HG02970 (cell line): Measurements from ENCODE around the gene VSNL1.

Experiments
- ATAC-seq: cut with Tn5 transposase; IDR thresholded peaks from one replicate; pipeline ENCODE4 v1.9.1; 2021; ENCODE audit warnings: mild to moderate bottlenecking, moderate library complexity, moderate number of reproducible peaks; ENCODE audit not compliant: unreplicated experiment, low FRiP score

The VSNL1 gene

GRCh38 chr2:17540093-17540812, at the start of gene VSNL1:
Gene VSNL1, plus strand, starts transcription at chr2:17540696. Its CDS starts 51,379 bp downstream, at chr2:17592075.
- no peak for ATAC-seq

- ATAC-seq, result no peak
These were observed 44.9 kb upstream of the VSNL1 start for GRCh38 chr2:17495590-17495989.

GRCh38 chr2:17497718-17498117, 42.8 kb upstream of the VSNL1 start:
- ATAC-seq, result no peak

GRCh38 chr2:17506736-17507616, 33.5 kb upstream of the VSNL1 start:
- ATAC-seq, result no peak

GRCh38 chr2:17515652-17516051, 24.8 kb upstream of the VSNL1 start:
- no peak for ATAC-seq

GRCh38 chr2:17517481-17518211, 22.9 kb upstream of the VSNL1 start:
- ATAC-seq, result peak; percentile 16

- peak; percentile 86 for ATAC-seq
These were observed 22.0 kb upstream of the VSNL1 start, which contains the start of gene RAD51AP2 for GRCh38 chr2:17518212-17519154. Gene RAD51AP2, minus strand, starts transcription at chr2:17518440. Its CDS starts 25 bp downstream, at chr2:17518415.

- no peak for ATAC-seq
These were observed 21.0 kb upstream of the VSNL1 start for GRCh38 chr2:17519486-17519885.

- ATAC-seq, result no peak
These were observed 19.7 kb upstream of the VSNL1 start for GRCh38 chr2:17520761-17521160.

GRCh38 chr2:17521621-17522020, 18.9 kb upstream of the VSNL1 start:
- no peak for ATAC-seq

- ATAC-seq, result no peak
These were observed 18.2 kb upstream of the VSNL1 start for GRCh38 chr2:17522303-17522702.

- ATAC-seq, result no peak
These were observed 10.7 kb upstream of the VSNL1 start for GRCh38 chr2:17529771-17530170.

- no peak for ATAC-seq
These were observed 7.0 kb upstream of the VSNL1 start for GRCh38 chr2:17533546-17533945.

GRCh38 chr2:17536416-17536815, 4.1 kb upstream of the VSNL1 start:
- ATAC-seq, result no peak

GRCh38 chr2:17538022-17538843, 2.3 kb upstream of the VSNL1 start:
- no peak for ATAC-seq

GRCh38 chr2:17538844-17539554, 1.5 kb upstream of the VSNL1 start:
- ATAC-seq, result no peak

GRCh38 chr2:17539611-17540092, 844 bp upstream of the VSNL1 start:
- ATAC-seq, result no peak
